KOPT-K1 (cell line): Measurements from ENCODE around the gene DHX16.
A peak's percentile ranks its signal among the peaks of the same experiment; 100 is the strongest.

ENCODE experiments used
- H3K27ac ChIP-seq: fragments of 200-600 bp; sonication (generic); 2 replicates; pipeline ENCODE4 v1.5.1; 2016; ENCODE audit warnings: antibody characterized with exemption, mild to moderate bottlenecking, low read depth, low read length; ENCODE audit not compliant: poor library complexity, severe bottlenecking
- H3K36me3 ChIP-seq: fragments of 200-600 bp; sonication (generic); 2 replicates; pipeline ENCODE4 v1.5.1; 2017; ENCODE audit warnings: antibody characterized with exemption, mild to moderate bottlenecking, low read length, moderate library complexity; ENCODE audit not compliant: insufficient read depth
- H3K9me3 ChIP-seq: fragments of 200-600 bp; sonication (generic); 2 replicates; pipeline ENCODE4 v1.5.1; 2017; ENCODE audit warnings: antibody characterized with exemption, low read length, mild to moderate bottlenecking; ENCODE audit not compliant: insufficient read depth, poor library complexity, severe bottlenecking

DHX16 gene

DNA sequence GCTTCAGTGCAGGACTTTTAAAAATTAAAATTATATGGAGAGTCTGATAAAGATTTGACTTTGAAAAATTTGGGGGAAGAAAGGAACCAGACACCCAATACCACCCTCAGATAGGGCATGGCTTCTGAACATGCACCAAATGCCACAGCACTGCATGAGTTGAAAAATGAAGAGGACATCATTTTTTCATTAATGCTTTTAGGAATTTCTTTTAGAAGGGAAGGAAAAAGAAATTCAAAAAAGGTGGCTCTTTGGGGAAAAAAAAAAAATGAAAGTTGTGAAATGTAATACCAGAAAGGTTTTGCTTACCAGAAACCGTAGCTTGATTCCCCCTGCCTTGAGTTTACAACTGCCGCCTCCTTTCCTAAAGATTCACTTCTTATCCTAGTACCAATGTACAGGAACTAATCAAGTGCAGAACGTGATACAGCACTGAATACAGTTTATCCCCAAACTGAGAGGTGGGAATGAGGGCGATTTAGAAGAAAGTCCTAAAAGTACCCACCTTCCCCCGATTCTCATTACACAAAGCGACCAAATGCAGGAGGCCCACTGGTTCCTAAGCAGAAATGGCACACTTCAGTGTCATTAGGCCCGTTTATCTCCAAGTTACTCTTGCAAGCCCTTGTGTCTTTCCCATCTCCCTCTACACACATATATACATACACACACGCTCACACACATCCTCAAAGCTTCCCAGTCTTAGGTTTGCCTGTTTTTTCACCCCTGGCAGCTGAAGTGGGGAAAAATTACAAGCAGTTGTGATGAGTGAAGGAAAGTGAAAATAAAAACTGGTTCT is 58.6 kb downstream of the DHX16 start:
- peaks cover 62% of the 10 kb centered on the region for H3K36me3 ChIP-seq
- peak overlapping the region; percentile 95 for H3K27ac ChIP-seq

DNA sequence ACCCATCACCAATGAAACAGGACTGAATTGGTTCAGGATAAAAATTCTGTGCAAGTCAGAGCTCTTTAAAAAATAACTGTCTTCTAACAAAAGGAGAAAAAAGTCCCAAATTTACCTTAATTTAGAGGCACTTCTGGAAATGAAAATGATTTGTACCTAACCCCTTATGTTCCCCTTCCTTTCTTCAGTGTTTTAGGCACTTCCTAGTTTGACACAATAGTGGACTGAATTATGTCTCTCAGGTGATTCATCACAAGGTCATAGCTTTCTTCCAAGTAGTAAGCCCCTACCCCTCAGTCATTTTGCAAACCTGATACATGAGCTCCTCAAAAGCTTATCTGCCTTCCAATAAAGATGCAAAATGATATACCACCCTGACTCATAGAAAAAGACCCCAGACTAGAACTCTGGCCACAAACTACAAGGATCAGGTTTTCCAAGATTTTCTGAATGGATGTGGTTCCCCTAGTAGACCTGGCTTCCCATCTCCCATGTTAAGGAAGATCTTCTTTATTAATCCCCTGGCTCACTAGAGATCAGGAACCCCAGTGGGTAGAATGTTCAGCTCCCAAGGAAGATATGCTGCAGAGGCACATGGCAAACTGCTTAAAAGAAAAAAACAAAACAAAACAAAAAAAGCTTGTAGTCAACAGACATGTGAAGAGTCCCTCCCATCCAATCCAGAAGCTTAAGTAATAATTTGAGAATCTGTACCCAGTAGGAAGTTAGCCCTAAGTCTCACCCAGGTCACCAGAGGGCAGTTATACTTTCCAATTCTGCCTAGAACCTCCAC is 59.4 kb downstream of the DHX16 start:
- Histone ChIP-seq H3K9me3 (no peaks in the 10 kb centered on the region), H3K27ac (peak overlapping the region; percentile 95), H3K36me3 (peaks cover 70% of the 10 kb centered on the region)

More for the DNA sequence above, 58.6 kb downstream of the DHX16 start:
- H3K9me3 ChIP-seq: no peaks in the 10 kb centered on the region

DNA sequence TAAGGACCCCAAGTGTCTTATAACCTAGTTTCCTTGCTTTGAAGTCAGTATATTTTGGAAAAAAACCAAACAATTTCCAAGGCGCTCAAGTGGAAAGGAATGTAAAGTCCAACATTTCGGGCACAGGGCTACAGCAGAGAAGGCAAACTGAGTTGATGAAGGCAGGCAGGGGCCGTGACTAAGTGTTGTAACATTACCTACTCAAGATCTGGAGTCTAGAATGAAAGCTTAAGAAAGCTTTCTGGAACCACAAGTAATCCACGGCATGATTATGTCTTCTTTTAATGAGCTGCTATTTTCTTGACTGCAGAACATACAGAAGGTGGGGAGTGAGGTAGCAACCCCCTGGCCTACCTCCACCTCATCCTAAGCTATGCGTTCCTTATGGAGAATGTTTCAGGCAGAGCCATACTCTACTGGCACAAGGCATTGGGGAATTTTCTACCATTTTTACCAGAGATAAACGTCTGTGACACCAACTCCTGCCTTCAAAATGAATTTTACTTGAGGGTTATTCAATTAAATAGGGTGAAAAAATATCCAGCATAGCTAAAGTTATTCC is 60.0 kb downstream of the DHX16 start:
- peak overlapping the region; percentile 95 for H3K27ac ChIP-seq

DNA sequence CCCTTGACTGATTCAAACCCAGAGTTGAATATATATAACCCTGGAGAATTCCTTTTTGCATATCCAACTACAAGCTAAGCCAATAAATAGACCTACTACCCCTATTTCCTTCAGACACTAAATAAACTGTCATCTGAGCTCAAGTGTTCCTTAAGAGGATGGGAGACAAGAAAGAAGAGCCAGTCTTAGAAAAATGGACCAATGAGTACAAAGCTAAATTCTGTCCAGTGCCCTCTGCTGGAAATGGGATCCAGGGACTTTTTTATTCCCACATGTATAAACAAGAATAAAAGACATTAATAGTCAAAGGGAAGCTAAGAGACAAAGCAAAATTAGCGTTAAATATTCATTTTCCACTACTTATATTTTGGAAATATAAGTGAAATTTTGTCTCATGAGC is 60.6 kb downstream of the DHX16 start:
- Histone ChIP-seq H3K36me3 (peaks cover 82% of the 10 kb centered on the region), H3K9me3 (no peaks in the 10 kb centered on the region), H3K27ac (peak overlapping the region; percentile 95)

More for the DNA sequence above, 60.0 kb downstream of the DHX16 start:
- Histone ChIP-seq H3K36me3 (peaks cover 76% of the 10 kb centered on the region), H3K9me3 (no peaks in the 10 kb centered on the region)

DNA sequence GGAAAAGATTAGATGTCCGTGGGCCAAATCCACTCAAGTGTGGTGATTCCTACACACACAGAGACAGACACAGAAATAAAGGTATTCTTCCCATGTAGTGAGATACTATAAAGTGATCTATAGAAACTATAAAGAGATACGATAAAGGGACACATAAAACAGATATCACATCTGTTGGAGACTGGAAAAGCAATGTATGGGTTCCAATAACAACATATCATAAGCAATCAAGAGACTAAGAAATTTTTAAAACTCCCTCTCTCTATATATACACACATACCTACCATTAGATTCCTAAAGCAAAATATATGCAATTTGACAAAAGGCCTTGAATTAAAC is 61.0 kb downstream of the DHX16 start:
- H3K9me3 ChIP-seq: no peaks in the 10 kb centered on the region
- H3K27ac ChIP-seq: peak overlapping the region; percentile 95
- peaks cover 84% of the 10 kb centered on the region for H3K36me3 ChIP-seq

DNA sequence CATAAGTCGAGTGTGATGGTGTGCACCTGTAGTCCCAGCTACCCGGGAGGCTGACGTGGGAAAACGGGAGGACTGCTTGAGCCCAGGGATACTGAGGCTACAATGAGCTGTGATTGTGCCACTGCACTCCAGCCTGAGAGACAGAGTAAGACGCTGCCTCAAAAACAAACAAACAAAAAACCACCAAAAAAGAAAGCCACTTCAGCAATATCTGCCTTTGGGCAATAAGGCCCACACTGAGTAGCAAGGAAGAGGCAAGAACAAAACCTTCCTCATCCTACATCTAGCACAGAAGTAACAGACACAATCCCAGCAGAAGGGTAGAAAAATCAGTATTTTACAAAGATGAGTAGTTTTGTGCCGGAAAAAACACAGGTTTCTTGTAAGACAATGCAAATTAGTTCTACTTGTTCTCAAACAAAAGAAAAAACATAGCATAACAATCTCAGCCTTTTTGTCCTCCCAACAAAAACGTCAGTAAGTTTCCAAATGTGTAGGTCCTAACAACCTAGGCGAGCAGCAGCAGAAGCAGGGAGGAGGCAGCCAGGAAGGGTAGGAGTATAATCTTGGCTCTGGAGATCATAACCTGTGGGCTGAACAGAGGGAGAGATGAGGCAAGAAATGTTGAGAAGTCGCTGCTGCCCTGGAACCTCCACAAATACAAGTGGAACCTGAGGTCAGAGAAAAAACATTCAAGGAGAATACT is 61.5 kb downstream of the DHX16 start:
- Histone ChIP-seq H3K36me3 (peaks cover 84% of the 10 kb centered on the region), H3K9me3 (no peaks in the 10 kb centered on the region), H3K27ac (peak overlapping the region; percentile 95)

DNA sequence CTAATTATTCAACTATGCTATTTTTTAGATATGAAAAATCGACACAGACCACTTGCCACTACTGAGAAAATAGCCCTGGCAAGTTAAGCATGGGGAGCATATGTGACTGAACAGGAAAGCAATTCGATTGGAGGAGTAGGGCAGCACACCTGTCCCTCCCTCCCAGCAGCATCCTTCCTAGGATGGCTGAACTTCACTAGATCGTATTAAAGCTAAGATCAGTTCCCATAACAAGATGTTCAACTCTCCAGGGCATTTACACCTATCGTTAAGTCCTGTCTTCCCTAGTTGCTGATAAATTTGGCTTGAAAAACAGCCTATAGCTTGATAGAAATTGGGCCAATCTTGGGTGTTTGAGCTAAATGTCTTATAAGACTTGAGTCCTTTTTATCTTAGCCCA is 62.7 kb downstream of the DHX16 start:
- no peaks in the 10 kb centered on the region for H3K9me3 ChIP-seq
- H3K36me3 ChIP-seq: peaks cover 91% of the 10 kb centered on the region

DNA sequence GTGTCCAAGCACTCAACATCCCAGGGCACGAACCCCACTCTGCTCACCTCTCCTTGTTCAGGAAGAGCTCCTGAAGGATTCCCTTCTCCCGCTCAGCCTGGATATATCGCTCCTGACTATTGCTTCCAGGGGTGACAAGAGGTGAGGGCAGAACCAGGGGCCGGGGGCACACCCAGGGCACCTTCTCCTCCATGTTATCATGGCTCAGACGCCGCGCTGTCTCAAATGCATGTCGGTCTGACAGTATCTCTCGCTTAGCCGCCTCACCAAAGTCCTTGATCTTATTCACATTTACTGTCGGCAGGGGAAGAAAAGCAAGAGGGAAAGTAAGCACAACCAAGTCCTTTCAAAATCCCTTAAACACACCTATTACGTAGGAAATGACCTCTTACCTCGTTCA is 68.8 kb downstream of the DHX16 start:
- Histone ChIP-seq H3K36me3 (peaks cover 100% of the 10 kb centered on the region), H3K27ac (peak overlapping the region; percentile 94), H3K9me3 (no peaks in the 10 kb centered on the region)

More for the DNA sequence above, 62.7 kb downstream of the DHX16 start:
- H3K27ac ChIP-seq: peak overlapping the region; percentile 95
